Right lobe of liver (tissue), 6 donors: ENCODE results near the gene LHPP. TPM values are rescaled to one million over a fixed set of nuclear protein-coding genes. Genes with fewer than 3 reads are reported as not detected.

ENCODE experiments used
- ATAC-seq, 4 donors: fragments of 200-7000 bp; cut with Tn5 transposase; one replicate each; pipeline ENCODE4 v1.9.1; 2020; ENCODE audit warnings: mild to moderate bottlenecking in 4 of 4, moderate library complexity in 4 of 4
- DNase-seq, 3 donors: peaks; one replicate each; pipeline ENCODE4 v3.0.0-alpha.2; 2020
- H3K27ac ChIP-seq, 3 donors: fragments of 200-600 bp; one replicate each; pipeline ENCODE4 v1.8.0; 2022
- H3K27me3 ChIP-seq, 2 donors: fragments of 200-600 bp; one replicate each; pipeline ENCODE4 v1.8.0; 2022
- H3K36me3 ChIP-seq, 4 donors: fragments of 200-600 bp; sonication (generic) in 1 of 4; one replicate each; pipeline versions ENCODE4 v1.5.1 to v1.8.0; 2017 to 2022; ENCODE audit warnings: control low read depth in 1 of 4
- H3K4me1 ChIP-seq, 4 donors: fragments of 200-600 bp; sonication (generic) in 1 of 4; one replicate each; pipeline versions ENCODE4 v1.5.1 to v1.8.0; 2017 to 2022; ENCODE audit warnings: control low read depth in 1 of 4
- H3K4me3 ChIP-seq, 3 donors: fragments of 200-600 bp; one replicate each; pipeline ENCODE4 v1.8.0; 2022
- H3K9me3 ChIP-seq, 4 donors: fragments of 200-600 bp; sonication (generic) in 1 of 4; one replicate each; pipeline versions ENCODE4 v1.5.1 to v1.8.0; 2017 to 2022; ENCODE audit warnings: control low read depth in 1 of 4
- CTCF ChIP-seq, 4 donors: fragments of 200-600 bp in 3 of 4; fragments of 450-650 bp in 1 of 4; IDR thresholded peaks; one replicate each; pipeline versions ENCODE4 v1.5.1 to v1.8.0; 2016 to 2022; ENCODE audit warnings: antibody characterized with exemption in 4 of 4, mild to moderate bottlenecking in 2 of 4
- POLR2A ChIP-seq: fragments of 450-650 bp; IDR thresholded peaks from one replicate; pipeline ENCODE4 v1.6.1; 2017; ENCODE audit warnings: antibody characterized with exemption, mild to moderate bottlenecking
- WGBS: methylation state at CpG from one replicate; pipeline ENCODE4 v1.1.6; 2018; ENCODE audit warnings: low coverage, low lambda C conversion rate; ENCODE audit not compliant: insufficient coverage; ENCODE audit errors: missing lambda C conversion rate; 5-methylcytosine and 5-hydroxymethylcytosine counted together
- intact Hi-C, 2 donors: fragments of 100-400 bp; cut with DNase I; formaldehyde crosslinking; loops; one replicate each; pipeline versions ENCODE4 v1.11.2 to v1.14.1; 2022
- total RNA-seq, 6 experiments: library from RNA; depleted of rRNA in 2 of 6; stranded (reverse); fragments of >200 nt in 2 of 6; fragmentation: NEBNext Ultra II Directional in 3 of 6; extraction: Animal tissue kit (Norgen Biotek cat#: 25700) in 3 of 6; gene quantifications; one replicate each; pipeline versions ENCODE4 v1.1.0 to v1.2.4, GENCODE V29; 2016 to 2023
- donor health status: DM: no; HTN: yes; CAD: no.
- donor health status: DM: no; HTN: no; CAD: no.
- donor health status: DM: no; HTN: no; CAD: no.
- donor health status: DM: no; HTN: yes; CAD: no.
- donor health status: DM: no; HTN: yes; CAD: no.

Gene LHPP
- total RNA-seq, 6 experiments from 2014 or later = 19.3 to 56.3 (median 36.3) TPM

DNA sequence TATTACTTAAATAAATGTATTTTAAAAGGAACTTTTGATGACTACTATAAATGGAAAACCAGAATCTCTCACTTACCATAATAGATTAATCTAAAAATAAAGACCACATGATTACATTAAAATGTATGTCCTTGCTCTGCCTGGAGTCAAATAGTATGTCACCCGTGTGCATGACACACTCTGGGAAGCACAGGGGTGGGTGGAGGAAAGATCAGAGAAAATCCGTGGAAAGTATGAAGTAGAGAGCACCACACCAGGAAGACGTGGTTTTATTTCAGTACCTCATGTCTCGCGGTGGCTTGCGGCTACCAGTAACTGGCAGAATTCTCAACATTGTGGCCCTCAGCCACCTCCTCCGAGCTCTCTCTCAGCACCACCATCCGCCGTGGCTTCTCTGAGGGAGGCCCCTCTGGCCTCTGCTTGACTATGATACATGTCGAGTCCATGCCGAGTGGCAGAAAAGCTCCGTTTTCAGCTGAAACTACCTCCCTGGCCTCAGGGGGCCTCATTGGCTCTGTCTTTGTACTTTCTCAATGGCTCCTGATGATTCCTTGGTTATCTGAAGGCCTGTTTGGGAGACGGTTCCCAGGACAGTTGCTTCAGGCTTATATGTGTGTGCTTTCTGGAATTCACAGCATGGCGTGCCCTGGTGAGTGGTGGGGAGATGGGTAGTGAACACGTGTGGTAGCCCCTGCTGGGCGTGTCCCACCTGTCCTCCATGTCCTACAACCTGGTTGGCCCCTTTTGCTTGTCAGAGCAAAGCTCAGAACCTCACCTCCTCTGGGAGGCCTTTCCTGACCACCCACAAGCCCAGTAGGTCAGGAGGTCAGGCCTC is 49.8 kb downstream of the LHPP start:
- WGBS = 90% methylated on average over 13 of the region's 16 CpGs
- intact Hi-C loops = no loop called here
- ATAC-seq = no peak
- DNase-seq = no peak
- no peaks in the 10 kb centered on the region for H3K9me3 ChIP-seq
- no peak overlapping the region for H3K4me3 ChIP-seq
- TF ChIP-seq POLR2A (no peak), CTCF (IDR thresholded peaks at IDR 0.05) (no peak)
- no peak overlapping the region for H3K27ac ChIP-seq
- H3K36me3 ChIP-seq = no peaks in the 10 kb centered on the region
- no peaks in the 10 kb centered on the region for H3K27me3 ChIP-seq
- H3K4me1 ChIP-seq = no peaks in the 10 kb centered on the region

- H3K4me1 ChIP-seq = no peaks in the 10 kb centered on the region
- DNase-seq = no peak
- WGBS = 100% methylated on average over 2 of the region's 8 CpGs
- TF ChIP-seq POLR2A (no peak), CTCF (IDR thresholded peaks at IDR 0.05) (no peak)
- H3K27me3 ChIP-seq = no peaks in the 10 kb centered on the region
- H3K27ac ChIP-seq = no peak overlapping the region
- H3K4me3 ChIP-seq = no peak overlapping the region
- no peaks in the 10 kb centered on the region for H3K36me3 ChIP-seq
- intact Hi-C loops = no loop called here
- no peaks in the 10 kb centered on the region for H3K9me3 ChIP-seq
- no peak for ATAC-seq
Observed at GRCh38 chr10:124512040-124512428, 50.4 kb downstream of the LHPP start.

GRCh38 chr10:124512600-124512999 is 51.0 kb downstream of the LHPP start:
- DNase-seq = no peak

GRCh38 chr10:124515244-124515970 is 53.8 kb downstream of the LHPP start:
- intact Hi-C loops = no loop called here
- no peak for TF ChIP-seq CTCF (IDR thresholded peaks at IDR 0.05)
- ATAC-seq = no peak

More at GRCh38 chr10:124512600-124512999, 51.0 kb downstream of the LHPP start:
- 100% methylated on average over 1 of the region's 8 CpGs for WGBS
- Histone ChIP-seq H3K4me3 (no peak overlapping the region), H3K36me3 (no peaks in the 10 kb centered on the region), H3K27ac (no peak overlapping the region), H3K9me3 (no peaks in the 10 kb centered on the region), H3K27me3 (no peaks in the 10 kb centered on the region), H3K4me1 (no peaks in the 10 kb centered on the region)
- TF ChIP-seq POLR2A (no peak), CTCF (IDR thresholded peaks at IDR 0.05) (no peak)
- intact Hi-C loops = no loop called here
- ATAC-seq = no peak

More at GRCh38 chr10:124515244-124515970, 53.8 kb downstream of the LHPP start:
- Histone ChIP-seq H3K27me3 (no peaks in the 10 kb centered on the region), H3K36me3 (no peaks in the 10 kb centered on the region), H3K9me3 (no peaks in the 10 kb centered on the region), H3K27ac (no peak overlapping the region), H3K4me1 (no peaks in the 10 kb centered on the region), H3K4me3 (no peak overlapping the region)
- WGBS = 79% methylated on average over 10 of the region's 13 CpGs
- no peak for DNase-seq
